Measurements from ENCODE around the gene CDH24. TPM values are rescaled to one million over a fixed set of nuclear protein-coding genes. Genes with fewer than 3 reads are reported as not detected.

CDH24 gene
- total and polyA plus RNA-seq, 2 of the 13 experiments (the other 11 are each of a cell fraction or from before 2014, with no cell fraction given): 0.69 to 0.99 TPM

GRCh38 chr14:23056145-23056955 lies 970 bp downstream of the CDH24 start (continued):
- no peak; the same call in 1 of the 2 replicates for TF ChIP-seq NRL (CRISPR knock-in tag; IDR thresholded peaks at IDR 0.05; ENCODE audit: borderline replicate concordance)
- TF ChIP-seq, protein P1, sequence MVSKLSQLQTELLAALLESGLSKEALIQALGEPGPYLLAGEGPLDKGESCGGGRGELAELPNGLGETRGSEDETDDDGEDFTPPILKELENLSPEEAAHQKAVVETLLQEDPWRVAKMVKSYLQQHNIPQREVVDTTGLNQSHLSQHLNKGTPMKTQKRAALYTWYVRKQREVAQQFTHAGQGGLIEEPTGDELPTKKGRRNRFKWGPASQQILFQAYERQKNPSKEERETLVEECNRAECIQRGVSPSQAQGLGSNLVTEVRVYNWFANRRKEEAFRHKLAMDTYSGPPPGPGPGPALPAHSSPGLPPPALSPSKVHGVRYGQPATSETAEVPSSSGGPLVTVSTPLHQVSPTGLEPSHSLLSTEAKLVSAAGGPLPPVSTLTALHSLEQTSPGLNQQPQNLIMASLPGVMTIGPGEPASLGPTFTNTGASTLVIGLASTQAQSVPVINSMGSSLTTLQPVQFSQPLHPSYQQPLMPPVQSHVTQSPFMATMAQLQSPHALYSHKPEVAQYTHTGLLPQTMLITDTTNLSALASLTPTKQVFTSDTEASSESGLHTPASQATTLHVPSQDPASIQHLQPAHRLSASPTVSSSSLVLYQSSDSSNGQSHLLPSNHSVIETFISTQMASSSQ (IDR thresholded peaks at IDR 0.05; ENCODE audit: low read depth): no peak
- TF ChIP-seq, protein P1 (CRISPR knock-in tag; IDR thresholded peaks at IDR 0.05; ENCODE audit: borderline replicate concordance): no peak; the same call in 1 of the 2 replicates
- TF ChIP-seq, protein P2, sequence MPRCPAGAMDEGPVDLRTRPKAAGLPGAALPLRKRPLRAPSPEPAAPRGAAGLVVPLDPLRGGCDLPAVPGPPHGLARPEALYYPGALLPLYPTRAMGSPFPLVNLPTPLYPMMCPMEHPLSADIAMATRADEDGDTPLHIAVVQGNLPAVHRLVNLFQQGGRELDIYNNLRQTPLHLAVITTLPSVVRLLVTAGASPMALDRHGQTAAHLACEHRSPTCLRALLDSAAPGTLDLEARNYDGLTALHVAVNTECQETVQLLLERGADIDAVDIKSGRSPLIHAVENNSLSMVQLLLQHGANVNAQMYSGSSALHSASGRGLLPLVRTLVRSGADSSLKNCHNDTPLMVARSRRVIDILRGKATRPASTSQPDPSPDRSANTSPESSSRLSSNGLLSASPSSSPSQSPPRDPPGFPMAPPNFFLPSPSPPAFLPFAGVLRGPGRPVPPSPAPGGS (CRISPR knock-in tag; IDR thresholded peaks at IDR 0.05): no peak
- TF ChIP-seq, protein P3, sequence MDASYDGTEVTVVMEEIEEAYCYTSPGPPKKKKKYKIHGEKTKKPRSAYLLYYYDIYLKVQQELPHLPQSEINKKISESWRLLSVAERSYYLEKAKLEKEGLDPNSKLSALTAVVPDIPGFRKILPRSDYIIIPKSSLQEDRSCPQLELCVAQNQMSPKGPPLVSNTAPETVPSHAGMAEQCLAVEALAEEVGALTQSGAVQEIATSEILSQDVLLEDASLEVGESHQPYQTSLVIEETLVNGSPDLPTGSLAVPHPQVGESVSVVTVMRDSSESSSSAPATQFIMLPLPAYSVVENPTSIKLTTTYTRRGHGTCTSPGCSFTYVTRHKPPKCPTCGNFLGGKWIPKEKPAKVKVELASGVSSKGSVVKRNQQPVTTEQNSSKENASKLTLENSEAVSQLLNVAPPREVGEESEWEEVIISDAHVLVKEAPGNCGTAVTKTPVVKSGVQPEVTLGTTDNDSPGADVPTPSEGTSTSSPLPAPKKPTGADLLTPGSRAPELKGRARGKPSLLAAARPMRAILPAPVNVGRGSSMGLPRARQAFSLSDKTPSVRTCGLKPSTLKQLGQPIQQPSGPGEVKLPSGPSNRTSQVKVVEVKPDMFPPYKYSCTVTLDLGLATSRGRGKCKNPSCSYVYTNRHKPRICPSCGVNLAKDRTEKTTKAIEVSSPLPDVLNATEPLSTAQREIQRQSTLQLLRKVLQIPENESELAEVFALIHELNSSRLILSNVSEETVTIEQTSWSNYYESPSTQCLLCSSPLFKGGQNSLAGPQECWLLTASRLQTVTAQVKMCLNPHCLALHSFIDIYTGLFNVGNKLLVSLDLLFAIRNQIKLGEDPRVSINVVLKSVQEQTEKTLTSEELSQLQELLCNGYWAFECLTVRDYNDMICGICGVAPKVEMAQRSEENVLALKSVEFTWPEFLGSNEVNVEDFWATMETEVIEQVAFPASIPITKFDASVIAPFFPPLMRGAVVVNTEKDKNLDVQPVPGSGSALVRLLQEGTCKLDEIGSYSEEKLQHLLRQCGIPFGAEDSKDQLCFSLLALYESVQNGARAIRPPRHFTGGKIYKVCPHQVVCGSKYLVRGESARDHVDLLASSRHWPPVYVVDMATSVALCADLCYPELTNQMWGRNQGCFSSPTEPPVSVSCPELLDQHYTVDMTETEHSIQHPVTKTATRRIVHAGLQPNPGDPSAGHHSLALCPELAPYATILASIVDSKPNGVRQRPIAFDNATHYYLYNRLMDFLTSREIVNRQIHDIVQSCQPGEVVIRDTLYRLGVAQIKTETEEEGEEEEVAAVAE (CRISPR knock-in tag; IDR thresholded peaks at IDR 0.05; ENCODE audit: borderline replicate concordance): no peak
- no peak; the same call in 1 of the 2 replicates for TF ChIP-seq ZNF34 (CRISPR knock-in tag; IDR thresholded peaks at IDR 0.05; ENCODE audit: borderline replicate concordance)
- TF ChIP-seq HMGXB4 (CRISPR knock-in tag; IDR thresholded peaks at IDR 0.05; ENCODE audit: borderline replicate concordance in 1 of 2, low read depth in 1 of 2): peak; percentile 95 to 97
- 0 out of 2 replicates have a peak, but pooled peaks have one; percentile 55 for TF ChIP-seq PRDM10 (CRISPR knock-in tag; IDR thresholded peaks at IDR 0.05; ENCODE audit: low read depth)
- TF ChIP-seq IKZF1 (IDR thresholded peaks at IDR 0.05): no peak
- TF ChIP-seq MTA1 (CRISPR knock-in tag; IDR thresholded peaks at IDR 0.05; ENCODE audit: borderline replicate concordance): no peak; the same call in 1 of the 2 replicates
- TF ChIP-seq SSRP1 (CRISPR knock-in tag; IDR thresholded peaks at IDR 0.05): no peak
